Mesenchymal stem cell (in vitro differentiated cells and primary cell): Measurements from ENCODE around the gene SERGEF.

Source experiments
- DNase-seq: peaks from one replicate; pipeline ENCODE4 v3.0.0-alpha.2; 2013
- H2AFZ ChIP-seq: one replicate; pipeline ENCODE4 v1.6.1; 2013; ENCODE audit warnings: low read depth, mild to moderate bottlenecking, control low read depth, inconsistent platforms, low read length, moderate library complexity
- H2AK5ac ChIP-seq: 2 replicates; pipeline ENCODE4 v1.6.1; 2013; ENCODE audit warnings: low read length, moderate library complexity, mild to moderate bottlenecking, inconsistent platforms; ENCODE audit not compliant: severe bottlenecking
- H2BK120ac ChIP-seq: one replicate; pipeline ENCODE4 v1.6.1; 2013; ENCODE audit warnings: low read depth, mild to moderate bottlenecking, inconsistent platforms, low read length, moderate library complexity
- H2BK12ac ChIP-seq, 2 experiments: one replicate each; pipeline ENCODE4 v1.6.1; 2013; ENCODE audit warnings: inconsistent platforms in 2 of 2, low read length in 2 of 2, mild to moderate bottlenecking in 2 of 2, moderate library complexity in 2 of 2, control low read depth in 1 of 2
- H2BK15ac ChIP-seq: one replicate; pipeline ENCODE4 v1.6.1; 2013; ENCODE audit warnings: mild to moderate bottlenecking, low read depth, inconsistent platforms; ENCODE audit not compliant: poor library complexity, severe bottlenecking
- H2BK5ac ChIP-seq: 2 replicates; pipeline ENCODE4 v1.6.1; 2013; ENCODE audit warnings: low read depth, mild to moderate bottlenecking, low read length, control low read depth, inconsistent platforms; ENCODE audit not compliant: poor library complexity, severe bottlenecking
- H3K14ac ChIP-seq, 2 experiments: one replicate each; pipeline ENCODE4 v1.6.1; 2013; ENCODE audit warnings: inconsistent platforms in 2 of 2, low read length in 2 of 2, control low read depth in 1 of 2, mild to moderate bottlenecking in 1 of 2, moderate library complexity in 1 of 2
- H3K18ac ChIP-seq, 2 experiments: one replicate each; pipeline ENCODE4 v1.6.1; 2013; ENCODE audit warnings: inconsistent platforms in 2 of 2, low read length in 2 of 2, control low read depth in 1 of 2, low read depth in 1 of 2, mild to moderate bottlenecking in 1 of 2
- H3K23ac ChIP-seq, 2 experiments: one replicate each; pipeline ENCODE4 v1.6.1; 2013; ENCODE audit warnings: inconsistent platforms in 2 of 2, low read length in 2 of 2, mild to moderate bottlenecking in 2 of 2, moderate library complexity in 2 of 2, control low read depth in 1 of 2
- H3K27ac ChIP-seq: 2 replicates; pipeline ENCODE4 v1.5.1; 2013; ENCODE audit warnings: mild to moderate bottlenecking, moderate library complexity, low read length, control low read depth, inconsistent platforms; ENCODE audit not compliant: poor library complexity, severe bottlenecking
- H3K27me3 ChIP-seq, 2 experiments: 2 replicates each; pipeline versions ENCODE4 v1.6.1 to v1.7.0; 2013; ENCODE audit warnings: low read length in 2 of 2, mild to moderate bottlenecking in 2 of 2, moderate library complexity in 2 of 2, control low read depth in 1 of 2, inconsistent platforms in 1 of 2; ENCODE audit not compliant: control insufficient read depth in 1 of 2, insufficient read depth in 1 of 2
- H3K36me3 ChIP-seq, 2 experiments: 2 replicates each; pipeline versions ENCODE4 v1.6.1 to v1.7.0; 2013; ENCODE audit warnings: low read length in 2 of 2, control low read depth in 1 of 2, inconsistent platforms in 1 of 2, low read depth in 1 of 2, mild to moderate bottlenecking in 1 of 2; ENCODE audit not compliant: insufficient read depth in 2 of 2, control insufficient read depth in 1 of 2
- H3K4ac ChIP-seq, 2 experiments: one replicate each; pipeline ENCODE4 v1.6.1; 2013; ENCODE audit warnings: inconsistent platforms in 2 of 2, low read length in 2 of 2, mild to moderate bottlenecking in 2 of 2, moderate library complexity in 2 of 2, control low read depth in 1 of 2, low read depth in 1 of 2
- H3K4me1 ChIP-seq: 2 replicates; pipeline ENCODE4 v1.6.1; 2013; ENCODE audit warnings: low read depth, low read length, control low read depth; ENCODE audit not compliant: control insufficient read depth, insufficient read depth
- H3K4me2 ChIP-seq: 2 replicates; pipeline ENCODE4 v1.6.1; 2013; ENCODE audit warnings: low read length, mild to moderate bottlenecking, inconsistent platforms; ENCODE audit not compliant: poor library complexity, severe bottlenecking
- H3K4me3 ChIP-seq, 2 experiments: 2 replicates each; pipeline versions ENCODE4 v1.5.1 to v1.7.0; 2013; ENCODE audit warnings: low read length in 2 of 2, mild to moderate bottlenecking in 2 of 2, control low read depth in 1 of 2, low read depth in 1 of 2; ENCODE audit not compliant: insufficient read depth in 1 of 2
- H3K79me1 ChIP-seq: replicated peaks from 2 replicates; pipeline ENCODE4 v1.6.1; 2013; ENCODE audit warnings: mild to moderate bottlenecking, control low read depth, low read length, inconsistent platforms; ENCODE audit not compliant: poor library complexity, severe bottlenecking
- H3K9ac ChIP-seq: 2 replicates; pipeline ENCODE4 v1.7.0; 2013; ENCODE audit warnings: mild to moderate bottlenecking, low read length, moderate library complexity
- H3K9me3 ChIP-seq: 2 replicates; pipeline ENCODE4 v1.7.0; 2013; ENCODE audit warnings: mild to moderate bottlenecking, low read length; ENCODE audit not compliant: control insufficient read depth
- H4K8ac ChIP-seq: one replicate; pipeline ENCODE4 v1.6.1; 2013; ENCODE audit warnings: inconsistent platforms, mild to moderate bottlenecking, low read length, moderate library complexity
- H4K91ac ChIP-seq: one replicate; pipeline ENCODE4 v1.6.1; 2013; ENCODE audit warnings: mild to moderate bottlenecking, low read length, inconsistent platforms
- WGBS: methylation state at CpG from one replicate; pipeline ENCODE4 v1.1.7; 2013; ENCODE audit warnings: mixed read lengths; 5-methylcytosine and 5-hydroxymethylcytosine counted together

Gene SERGEF

GRCh38 chr11:17753153-17753552 lies 259.7 kb downstream of the SERGEF start:
- no peak overlapping the region for H3K14ac ChIP-seq
- H2BK12ac ChIP-seq, result no peak overlapping the region
- WGBS, result 67% methylated on average over 5 of the region's 5 CpGs
- H3K27me3 ChIP-seq, result peaks cover 20 to 90% of the 10 kb centered on the region in 2 experiments
- H3K9ac ChIP-seq, result no peak overlapping the region
- H2BK120ac ChIP-seq, result no peak overlapping the region
- H2BK5ac ChIP-seq, result no peak overlapping the region
- no peaks in the 10 kb centered on the region for H3K79me1 ChIP-seq
- no peak overlapping the region for H2AK5ac ChIP-seq
- peaks cover under 1% of the 10 kb centered on the region for H3K9me3 ChIP-seq
- no peak overlapping the region for H3K4ac ChIP-seq
- no peak overlapping the region for H2AFZ ChIP-seq
- no peak overlapping the region for H3K18ac ChIP-seq
- no peak overlapping the region for H2BK15ac ChIP-seq
- no peak overlapping the region for H4K8ac ChIP-seq
- no peak overlapping the region for H3K4me2 ChIP-seq
- no peak overlapping the region for H3K4me3 ChIP-seq
- no peak overlapping the region for H3K27ac ChIP-seq
- H3K36me3 ChIP-seq, result no peaks in the 10 kb centered on the region
- DNase-seq, result no peak
- no peaks in the 10 kb centered on the region for H3K4me1 ChIP-seq
- peak overlapping the region in 1 of 2 experiments; percentile 16 for H3K23ac ChIP-seq
- no peak overlapping the region for H4K91ac ChIP-seq

DNA sequence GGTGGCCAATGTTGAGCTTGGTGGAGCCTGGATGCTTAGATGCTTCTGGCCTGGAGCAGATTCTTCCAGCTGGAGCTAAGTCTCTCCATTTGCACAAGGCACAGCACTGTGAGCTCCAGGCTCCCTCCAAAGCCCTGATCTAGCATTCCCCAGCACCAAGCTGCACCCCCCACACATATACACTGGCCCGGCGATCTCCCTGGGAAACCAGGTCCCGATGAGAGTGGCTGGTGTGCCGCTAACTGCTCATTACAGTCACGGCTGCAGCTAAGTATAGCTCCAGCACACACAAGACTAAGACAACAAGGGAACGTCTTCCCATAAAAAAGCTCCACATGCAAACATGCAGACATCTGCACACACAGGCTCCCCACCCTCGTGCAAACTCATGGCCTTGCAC lies 260.7 kb downstream of the SERGEF start:
- H4K91ac ChIP-seq, result no peak overlapping the region
- no peak overlapping the region for H3K27ac ChIP-seq
- H3K9ac ChIP-seq, result no peak overlapping the region
- H2AFZ ChIP-seq, result no peak overlapping the region
- no peak overlapping the region for H3K4me3 ChIP-seq
- H3K79me1 ChIP-seq, result no peaks in the 10 kb centered on the region
- H3K14ac ChIP-seq, result no peak overlapping the region
- H2BK12ac ChIP-seq, result no peak overlapping the region
- H3K18ac ChIP-seq, result no peak overlapping the region
- no peak overlapping the region for H2AK5ac ChIP-seq
- no peaks in the 10 kb centered on the region for H3K4me1 ChIP-seq
- DNase-seq, result no peak
- no peak overlapping the region for H4K8ac ChIP-seq
- H3K9me3 ChIP-seq, result no peaks in the 10 kb centered on the region
- peaks cover 20 to 93% of the 10 kb centered on the region in 2 experiments for H3K27me3 ChIP-seq
- 83% methylated on average over 6 of the region's 7 CpGs for WGBS
- H3K23ac ChIP-seq, result no peak overlapping the region
- no peak overlapping the region for H2BK15ac ChIP-seq
- H3K36me3 ChIP-seq, result no peaks in the 10 kb centered on the region
- H2BK5ac ChIP-seq, result no peak overlapping the region
- no peak overlapping the region for H3K4me2 ChIP-seq
- no peak overlapping the region for H3K4ac ChIP-seq
- H2BK120ac ChIP-seq, result no peak overlapping the region

GRCh38 chr11:17751558-17751957 lies 261.3 kb downstream of the SERGEF start:
- no peak overlapping the region for H3K4ac ChIP-seq

GRCh38 chr11:17750801-17751165 lies 262.1 kb downstream of the SERGEF start:
- Histone ChIP-seq H3K36me3 (no peaks in the 10 kb centered on the region), H3K23ac (no peak overlapping the region), H3K4me2 (no peak overlapping the region), H4K91ac (no peak overlapping the region), H2BK120ac (no peak overlapping the region), H3K27me3 (peaks cover 25 to 93% of the 10 kb centered on the region in 2 experiments), H3K27ac (no peak overlapping the region), H3K4ac (no peak overlapping the region), H2AK5ac (no peak overlapping the region), H3K18ac (no peak overlapping the region), H2BK15ac (no peak overlapping the region), H3K4me1 (no peaks in the 10 kb centered on the region), H3K4me3 (no peak overlapping the region), H3K79me1 (no peaks in the 10 kb centered on the region), H2BK5ac (no peak overlapping the region), H2AFZ (no peak overlapping the region), H3K9me3 (no peaks in the 10 kb centered on the region), H3K9ac (no peak overlapping the region), H4K8ac (no peak overlapping the region), H3K14ac (no peak overlapping the region), H2BK12ac (no peak overlapping the region)
- 72% methylated on average over 2 of the region's 2 CpGs for WGBS
- DNase-seq, result no peak

More at GRCh38 chr11:17751558-17751957, 261.3 kb downstream of the SERGEF start:
- H3K79me1 ChIP-seq, result no peaks in the 10 kb centered on the region
- no peaks in the 10 kb centered on the region for H3K36me3 ChIP-seq
- peak overlapping the region in 1 of 2 experiments; percentile 57 for H3K14ac ChIP-seq
- no peak overlapping the region for H3K4me2 ChIP-seq
- H2AFZ ChIP-seq, result no peak overlapping the region
- no peak for DNase-seq
- no peak overlapping the region for H4K91ac ChIP-seq
- no peak overlapping the region for H2BK120ac ChIP-seq
- H3K4me1 ChIP-seq, result no peaks in the 10 kb centered on the region
- no peaks in the 10 kb centered on the region for H3K9me3 ChIP-seq
- no peak overlapping the region for H4K8ac ChIP-seq
- no peak overlapping the region for H3K4me3 ChIP-seq
- no peak overlapping the region for H2BK15ac ChIP-seq
- H3K18ac ChIP-seq, result no peak overlapping the region
- H2BK12ac ChIP-seq, result no peak overlapping the region
- no peak overlapping the region for H3K23ac ChIP-seq
- no peak overlapping the region for H2BK5ac ChIP-seq
- no peak overlapping the region for H3K27ac ChIP-seq
- no peak overlapping the region for H2AK5ac ChIP-seq
- no peak overlapping the region for H3K9ac ChIP-seq
- peaks cover 21 to 93% of the 10 kb centered on the region in 2 experiments for H3K27me3 ChIP-seq
- WGBS, result 79% methylated on average over 2 of the region's 2 CpGs
